Fibroblast of skin of left quadriceps (primary cell): ENCODE results near the gene JMJD8.

ENCODE experiments used
- DNase-seq, 2 experiments: peaks; one replicate each; pipeline ENCODE4 v3.0.0-alpha.2; 2013; ENCODE audit warnings: low read depth in 2 of 2

Gene JMJD8

GRCh38 chr16:684071-684794 is at the start of gene JMJD8:
TSS of gene JMJD8 (minus strand) at chr16:684334. CDS start at chr16:684319, 15 bp downstream.
- peak; percentile 84 to 88 for DNase-seq

- DNase-seq: no peak
These were observed 49.5 kb upstream of the JMJD8 start for GRCh38 chr16:733382-734207.

- DNase-seq: no peak
These were observed 48.8 kb upstream of the JMJD8 start for GRCh38 chr16:732936-733335.

- DNase-seq: no peak
These were observed 48.2 kb upstream of the JMJD8 start for GRCh38 chr16:732332-732731.

- DNase-seq: no peak
These were observed 46.8 kb upstream of the JMJD8 start for GRCh38 chr16:730666-731509.

GRCh38 chr16:729768-730665 is 45.9 kb upstream of the JMJD8 start:
- no peak for DNase-seq

- DNase-seq: no peak
These were observed 45.0 kb upstream of the JMJD8 start for GRCh38 chr16:728890-729744.

GRCh38 chr16:728131-728889 is 44.2 kb upstream of the JMJD8 start:
- no peak for DNase-seq

GRCh38 chr16:727291-727977 is 43.3 kb upstream of the JMJD8 start:
- no peak for DNase-seq

GRCh38 chr16:726438-727290 is 42.5 kb upstream of the JMJD8 start, which contains the start of the genes CCDC78 and HAGHL:
TSS of gene CCDC78 (minus strand) at chr16:726443. CDS start at chr16:726367, 76 bp downstream.
TSS of gene HAGHL (plus strand) at chr16:727106. CDS start at chr16:727510, 404 bp downstream.
- DNase-seq: no peak

GRCh38 chr16:726188-726437 is 42.0 kb upstream of the JMJD8 start:
- no peak for DNase-seq

- DNase-seq: no peak
These were observed 41.5 kb upstream of the JMJD8 start for GRCh38 chr16:725463-726187.

- DNase-seq: no peak
These were observed 40.9 kb upstream of the JMJD8 start for GRCh38 chr16:725041-725376.

GRCh38 chr16:724188-725040 is 40.3 kb upstream of the JMJD8 start:
- DNase-seq: no peak

GRCh38 chr16:723695-724094 is 39.6 kb upstream of the JMJD8 start:
- no peak for DNase-seq

GRCh38 chr16:722835-723633 is 38.9 kb upstream of the JMJD8 start:
- no peak for DNase-seq
